AG04449 (cell line): ENCODE measurements around the gene GDF11.

Experiments used
- CTCF ChIA-PET: fragments of 350-600 bp; formaldehyde crosslinking; extraction: SDS; loops from one replicate; lab custom pipeline; 2021; ENCODE audit warnings: antibody characterized with exemption; lab: Yijun Ruan, JAX
- POLR2A ChIA-PET: fragments of 400-600, 350-600 bp; formaldehyde crosslinking; extraction: SDS; loops from one replicate; lab custom pipeline; 2020; ENCODE audit warnings: antibody characterized with exemption, inconsistent platforms; lab: Yijun Ruan, JAX
- DNase-seq: peaks from one replicate; pipeline ENCODE4 v3.0.0-alpha.2; 2010; ENCODE audit warnings: low read depth, low spot score
- H3K4me3 ChIP-seq: 2 replicates; pipeline ENCODE4 v1.5.1; 2011; ENCODE audit warnings: low read depth, mild to moderate bottlenecking, control low read depth, low read length
- TF ChIP-seq, protein P1 (sequence below): IDR thresholded peaks from one replicate; pipeline ENCODE4 v1.5.1; 2011; ENCODE audit warnings: mild to moderate bottlenecking, moderate library complexity, low read length, control low read depth, inconsistent platforms; ENCODE audit not compliant: insufficient read depth; ENCODE audit errors: missing control alignments

Gene GDF11

DNA sequence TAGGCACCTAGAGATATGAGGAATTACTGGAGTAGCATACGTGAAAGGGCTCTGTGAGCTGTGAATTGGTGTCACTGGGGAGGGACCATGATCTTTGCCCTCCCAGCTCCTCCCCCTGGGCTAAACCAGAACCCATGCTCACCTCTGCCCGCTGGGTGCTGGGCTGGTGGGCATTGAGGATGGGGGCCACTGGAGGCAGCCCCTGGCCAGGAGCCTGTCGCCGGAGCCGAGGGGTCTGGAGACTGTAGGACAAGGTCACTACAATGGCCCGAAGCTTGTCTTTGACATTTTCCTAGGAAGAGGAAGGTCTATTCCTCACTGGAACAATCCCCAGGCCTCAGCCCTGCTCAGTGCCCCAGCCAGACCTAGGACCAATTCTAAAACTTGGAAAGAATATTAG is 46.8 kb upstream of the GDF11 start:
- POLR2A ChIA-PET: no interaction called here
- H3K4me3 ChIP-seq: no peak overlapping the region
- DNase-seq: no peak
- CTCF ChIA-PET: interaction anchor here (0.7 to 1.3 kb wide), 5 partner anchors 10 to 43 kb away, joined by 3 to 5 read pairs (median 3); a partner anchor contains a TSS
- TF ChIP-seq, protein P1, sequence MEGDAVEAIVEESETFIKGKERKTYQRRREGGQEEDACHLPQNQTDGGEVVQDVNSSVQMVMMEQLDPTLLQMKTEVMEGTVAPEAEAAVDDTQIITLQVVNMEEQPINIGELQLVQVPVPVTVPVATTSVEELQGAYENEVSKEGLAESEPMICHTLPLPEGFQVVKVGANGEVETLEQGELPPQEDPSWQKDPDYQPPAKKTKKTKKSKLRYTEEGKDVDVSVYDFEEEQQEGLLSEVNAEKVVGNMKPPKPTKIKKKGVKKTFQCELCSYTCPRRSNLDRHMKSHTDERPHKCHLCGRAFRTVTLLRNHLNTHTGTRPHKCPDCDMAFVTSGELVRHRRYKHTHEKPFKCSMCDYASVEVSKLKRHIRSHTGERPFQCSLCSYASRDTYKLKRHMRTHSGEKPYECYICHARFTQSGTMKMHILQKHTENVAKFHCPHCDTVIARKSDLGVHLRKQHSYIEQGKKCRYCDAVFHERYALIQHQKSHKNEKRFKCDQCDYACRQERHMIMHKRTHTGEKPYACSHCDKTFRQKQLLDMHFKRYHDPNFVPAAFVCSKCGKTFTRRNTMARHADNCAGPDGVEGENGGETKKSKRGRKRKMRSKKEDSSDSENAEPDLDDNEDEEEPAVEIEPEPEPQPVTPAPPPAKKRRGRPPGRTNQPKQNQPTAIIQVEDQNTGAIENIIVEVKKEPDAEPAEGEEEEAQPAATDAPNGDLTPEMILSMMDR: no peak

DNA sequence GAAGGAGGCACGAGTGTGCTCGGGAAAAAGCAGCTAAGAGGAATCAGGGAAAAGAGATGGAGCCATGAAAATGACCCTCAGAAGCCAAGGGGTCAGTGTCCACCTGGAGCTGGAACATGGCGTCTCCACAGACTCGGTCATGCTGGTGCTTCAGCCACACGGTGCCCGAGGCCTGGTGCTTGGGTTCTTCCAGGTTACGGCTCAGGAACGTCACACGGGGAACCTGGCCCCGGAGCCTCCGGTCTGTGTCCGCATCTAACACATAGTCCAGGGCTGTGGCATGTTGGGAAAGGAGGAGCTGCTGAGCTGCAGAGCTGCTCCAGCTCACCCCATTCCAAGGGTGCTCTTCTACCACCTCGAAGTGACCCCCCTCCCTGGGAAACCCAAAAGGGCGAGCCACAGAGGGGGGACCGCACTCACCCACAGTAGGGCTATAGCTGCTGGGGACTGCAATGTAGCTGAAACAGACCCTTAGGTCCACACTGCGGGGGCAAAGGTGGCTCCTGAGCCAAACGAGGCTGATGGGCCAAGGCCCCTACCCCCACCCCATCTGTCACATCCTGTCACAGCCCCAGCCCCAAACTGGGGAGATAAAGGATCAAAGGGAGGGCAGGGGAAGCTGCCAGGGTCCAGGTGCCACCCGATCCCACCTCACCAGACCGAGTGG is 46.0 kb upstream of the GDF11 start:
- no peak for DNase-seq
- ChIA-PET CTCF (interaction anchor here (1.0 to 1.3 kb wide), 4 partner anchors 15 to 42 kb away, joined by 3 to 5 read pairs (median 3); a partner anchor contains a TSS), POLR2A (no interaction called here)
- no peak overlapping the region for H3K4me3 ChIP-seq
- TF ChIP-seq, protein P1: no peak

DNA sequence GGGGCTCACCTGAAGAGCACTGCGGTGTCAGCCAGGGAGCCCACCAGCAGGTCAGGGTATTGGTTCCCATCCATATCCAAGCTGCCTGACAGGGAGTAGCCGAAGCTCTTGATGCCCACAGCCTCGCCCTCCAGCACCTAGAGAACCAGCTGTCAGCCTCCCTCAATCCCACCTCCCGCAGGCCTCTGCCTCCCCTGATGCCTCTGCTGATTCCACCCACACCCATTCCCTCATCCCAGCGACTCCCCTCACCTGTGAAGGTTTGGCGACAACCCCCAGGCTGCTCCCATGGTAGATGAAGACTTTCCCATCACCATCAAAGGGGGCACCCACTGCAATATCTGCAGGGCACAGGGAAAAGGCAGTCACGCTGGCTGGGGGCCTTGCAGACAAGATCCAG is 45.2 kb upstream of the GDF11 start:
- TF ChIP-seq, protein P1: no peak
- no peak overlapping the region for H3K4me3 ChIP-seq
- ChIA-PET POLR2A (no interaction called here), CTCF (interaction anchor here (1.1 kb wide), 1 partner anchor 16 kb away, joined by 3 read pairs; a partner anchor contains a TSS)
- no peak for DNase-seq

DNA sequence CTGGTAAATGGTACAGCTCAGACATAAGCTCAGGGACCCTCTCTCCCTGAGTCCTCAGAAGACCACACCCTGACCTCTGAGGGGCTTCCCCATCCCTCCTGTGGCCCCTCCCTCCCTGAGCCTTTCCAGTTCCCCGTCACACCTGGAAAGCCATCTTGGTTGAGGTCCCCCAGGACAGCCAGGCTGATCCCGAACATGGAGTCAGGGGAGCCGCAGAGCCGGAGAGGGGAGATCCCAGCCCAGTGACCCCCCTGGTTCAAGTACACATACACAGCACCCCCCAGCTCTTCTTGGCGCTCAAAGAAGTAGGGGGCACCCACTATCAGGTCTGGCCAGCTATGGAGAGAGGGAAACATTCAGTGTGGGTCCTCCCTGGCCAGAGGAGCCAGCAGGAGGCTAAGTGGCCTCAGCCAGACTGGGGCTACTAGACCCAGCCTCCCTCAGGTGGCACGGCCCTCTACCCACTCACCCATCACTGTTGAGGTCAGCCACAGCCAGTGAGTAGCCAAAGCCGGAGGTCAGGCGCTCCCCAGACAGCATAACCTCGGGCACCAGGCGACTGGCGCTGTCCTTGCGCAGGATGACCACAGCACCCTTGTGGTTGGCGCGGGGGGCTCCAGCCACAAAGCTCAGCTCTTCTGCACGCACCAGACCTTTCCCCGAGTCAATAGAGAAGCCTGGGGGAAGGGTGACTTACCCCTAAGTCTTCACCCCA is 44.5 kb upstream of the GDF11 start:
- no peak overlapping the region for H3K4me3 ChIP-seq
- TF ChIP-seq, protein P1: no peak
- no peak for DNase-seq
- ChIA-PET POLR2A (no interaction called here), CTCF (interaction anchor here (1.1 to 1.6 kb wide), 2 partner anchors 17 to 510 kb away, joined by 3 read pairs; a partner anchor contains a TSS)

DNA sequence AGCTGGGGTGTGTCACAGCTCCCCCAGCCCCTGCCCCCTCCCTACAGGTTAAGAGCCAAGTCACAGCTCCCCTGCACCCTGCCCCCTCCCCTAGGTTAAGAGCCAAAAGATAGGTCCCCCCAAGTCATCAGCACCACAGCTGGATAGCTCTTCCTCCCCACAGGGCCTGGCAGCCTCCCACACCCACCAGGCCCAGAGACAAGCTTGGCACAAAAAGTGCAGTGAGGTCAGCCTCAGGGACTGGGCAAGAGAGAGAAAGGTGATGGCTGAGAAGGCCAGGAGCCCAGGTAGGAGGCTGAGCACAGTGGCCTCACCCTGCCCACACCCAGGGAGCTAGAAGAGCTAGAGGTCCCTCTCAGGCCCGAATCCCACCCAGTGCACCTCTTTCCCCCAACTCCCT is 44.0 kb upstream of the GDF11 start:
- no peak for DNase-seq
- no peak overlapping the region for H3K4me3 ChIP-seq
- POLR2A ChIA-PET: no interaction called here
- CTCF ChIA-PET: interaction anchor here (1.6 kb wide), 1 partner anchor 510 kb away, joined by 3 read pairs; no protein-coding TSS in a partner anchor
- TF ChIP-seq, protein P1: no peak

DNA sequence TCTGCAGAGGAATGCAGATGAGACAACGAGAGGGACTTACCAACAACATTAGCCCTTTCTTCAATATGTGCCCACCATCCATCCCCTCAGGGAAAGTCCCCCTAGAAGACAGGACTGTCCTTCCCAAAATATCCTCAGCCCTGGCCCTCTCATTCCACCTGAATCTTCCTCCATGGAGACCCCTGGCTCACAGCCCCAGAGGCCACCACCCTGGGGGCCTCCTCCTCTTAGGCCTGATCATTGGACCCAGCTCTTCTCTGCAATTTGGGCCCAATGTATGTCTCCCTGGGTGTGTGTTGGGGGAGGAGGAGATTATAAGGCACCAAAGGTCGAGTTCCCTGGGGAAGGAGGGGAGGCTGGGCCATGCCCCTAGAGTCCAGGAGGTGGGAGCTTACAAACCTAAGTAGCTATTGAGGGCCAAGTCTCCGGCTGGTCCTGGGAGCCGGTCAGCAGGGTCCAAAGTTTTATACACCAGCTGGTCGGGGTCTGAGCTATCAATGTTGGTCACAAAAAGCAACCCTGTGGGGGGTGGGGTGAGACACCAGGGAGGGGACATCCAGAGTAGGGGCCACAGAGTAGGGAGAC is 43.4 kb upstream of the GDF11 start:
- no peak for DNase-seq
- CTCF ChIA-PET: interaction anchor here (1.6 kb wide), 1 partner anchor 511 kb away, joined by 3 read pairs; no protein-coding TSS in a partner anchor
- H3K4me3 ChIP-seq: no peak overlapping the region
- TF ChIP-seq, protein P1: no peak
- POLR2A ChIA-PET: no interaction called here
